GM13977 (cell line): ENCODE measurements around the gene ATP5F1A.

ENCODE experiments used
- DNase-seq: peaks from one replicate; pipeline ENCODE4 v3.0.0; 2012; ENCODE audit warnings: low spot score
- CTCF ChIP-seq: IDR thresholded peaks from 2 replicates; pipeline ENCODE4 v1.5.1; 2012; ENCODE audit warnings: mild to moderate bottlenecking, control low read depth; ENCODE audit not compliant: insufficient read depth; ENCODE audit errors: extremely low read depth, missing control alignments
- in situ Hi-C: fragments of 300-500 bp; cut with MboI; formaldehyde crosslinking; loops from one replicate; pipeline ENCODE4 v1.12.0; 2022; ENCODE audit warnings: low sequenced_read_pairs, low pct_unique_long_range_greater_than_20kb, mixed read lengths, inconsistent platforms; ENCODE audit not compliant: unreplicated experiment

ATP5F1A gene

GRCh38 chr18:46072959-46073358, 25.1 kb downstream of the ATP5F1A start:
- TF ChIP-seq CTCF, result no peak
- no peak for DNase-seq
- in situ Hi-C loops, result no loop called here

GRCh38 chr18:46072376-46072867, 25.7 kb downstream of the ATP5F1A start:
- DNase-seq, result no peak
- in situ Hi-C loops, result no loop called here
- no peak for TF ChIP-seq CTCF

GRCh38 chr18:46071653-46072375, 26.3 kb downstream of the ATP5F1A start, which contains the start of gene PSTPIP2:
Gene PSTPIP2, minus strand, starts transcription at chr18:46072260. Its CDS starts 72 bp downstream, at chr18:46072188.
- peak; percentile 46 for DNase-seq
- no peak for TF ChIP-seq CTCF
- in situ Hi-C loops, result no loop called here

GRCh38 chr18:46070815-46071652, 27.1 kb downstream of the ATP5F1A start:
- in situ Hi-C loops, result no loop called here
- DNase-seq, result no peak
- TF ChIP-seq CTCF, result no peak

GRCh38 chr18:46070232-46070631, 27.9 kb downstream of the ATP5F1A start:
- in situ Hi-C loops, result no loop called here
- DNase-seq, result no peak
- no peak for TF ChIP-seq CTCF

GRCh38 chr18:46069524-46069923, 28.6 kb downstream of the ATP5F1A start:
- in situ Hi-C loops, result no loop called here
- no peak for DNase-seq
- TF ChIP-seq CTCF, result no peak
